Measurements from ENCODE around the gene CHD9NB.

- TF ChIP-seq POLR2A (IDR thresholded peaks at IDR 0.05), result no peak
- no peak for TF ChIP-seq CTCF (IDR thresholded peaks at IDR 0.05)
These were observed 8.6 kb upstream of the CHD9NB start for GRCh38 chr16:53061256-53061655.

Measured in transverse colon (tissue), 3 donors.